Effector memory CD4-positive, alpha-beta T cell (primary cell): ENCODE data around the gene ZBTB16.

Experiments used
- DNase-seq, 3 donors: peaks; one replicate each; pipeline ENCODE4 v3.0.0-alpha.2; 2020
- H3K27ac ChIP-seq: 2 replicates; pipeline ENCODE4 v1.7.0; 2013; ENCODE audit warnings: mild to moderate bottlenecking, low read length, moderate library complexity; ENCODE audit not compliant: insufficient read depth, poor library complexity, severe bottlenecking
- H3K27me3 ChIP-seq: replicated peaks from 2 replicates; pipeline ENCODE4 v1.7.0; 2013; ENCODE audit warnings: mild to moderate bottlenecking, low read length; ENCODE audit not compliant: insufficient read depth, control insufficient read depth, poor library complexity, severe bottlenecking
- H3K36me3 ChIP-seq: 2 replicates; pipeline ENCODE4 v1.7.0; 2013; ENCODE audit warnings: mild to moderate bottlenecking, low read length, moderate library complexity; ENCODE audit not compliant: control insufficient read depth, insufficient read depth
- H3K4me1 ChIP-seq: 2 replicates; pipeline ENCODE4 v1.7.0; 2013; ENCODE audit warnings: low read length, mild to moderate bottlenecking; ENCODE audit not compliant: control insufficient read depth, insufficient read depth, poor library complexity, severe bottlenecking
- H3K4me3 ChIP-seq: 2 replicates; pipeline ENCODE4 v1.7.0; 2013; ENCODE audit warnings: low read length, low read depth, mild to moderate bottlenecking; ENCODE audit not compliant: insufficient read depth, poor library complexity, severe bottlenecking
- H3K9me3 ChIP-seq: 2 replicates; pipeline ENCODE4 v1.7.0; 2013; ENCODE audit warnings: mild to moderate bottlenecking, low read length, moderate library complexity; ENCODE audit not compliant: control insufficient read depth

Gene ZBTB16

GRCh38 chr11:114027391-114027790, 32.1 kb upstream of the ZBTB16 start:
- peaks cover 5% of the 10 kb centered on the region for H3K4me1 ChIP-seq
- no peak for DNase-seq
- H3K9me3 ChIP-seq, result no peaks in the 10 kb centered on the region
- H3K27me3 ChIP-seq, result no peaks in the 10 kb centered on the region
- H3K27ac ChIP-seq, result no peak overlapping the region
- no peak overlapping the region for H3K4me3 ChIP-seq
- no peaks in the 10 kb centered on the region for H3K36me3 ChIP-seq

GRCh38 chr11:114027926-114028325, 31.6 kb upstream of the ZBTB16 start:
- Histone ChIP-seq H3K27me3 (no peaks in the 10 kb centered on the region), H3K4me3 (no peak overlapping the region), H3K36me3 (no peaks in the 10 kb centered on the region), H3K4me1 (peaks cover 5% of the 10 kb centered on the region), H3K27ac (no peak overlapping the region), H3K9me3 (no peaks in the 10 kb centered on the region)
- no peak for DNase-seq

- H3K36me3 ChIP-seq, result no peaks in the 10 kb centered on the region
- H3K9me3 ChIP-seq, result no peaks in the 10 kb centered on the region
- H3K27ac ChIP-seq, result no peak overlapping the region
- peaks cover 8% of the 10 kb centered on the region for H3K4me1 ChIP-seq
- no peak for DNase-seq
- H3K4me3 ChIP-seq, result no peak overlapping the region
- no peaks in the 10 kb centered on the region for H3K27me3 ChIP-seq
These were observed 28.1 kb upstream of the ZBTB16 start for GRCh38 chr11:114031246-114031966.

GRCh38 chr11:114031967-114032320, 27.6 kb upstream of the ZBTB16 start:
- no peak overlapping the region for H3K4me3 ChIP-seq
- no peaks in the 10 kb centered on the region for H3K36me3 ChIP-seq
- H3K4me1 ChIP-seq, result peaks cover 6% of the 10 kb centered on the region
- no peaks in the 10 kb centered on the region for H3K9me3 ChIP-seq
- DNase-seq, result no peak
- H3K27me3 ChIP-seq, result no peaks in the 10 kb centered on the region
- no peak overlapping the region for H3K27ac ChIP-seq

- Histone ChIP-seq H3K9me3 (no peaks in the 10 kb centered on the region), H3K4me1 (peaks cover 6% of the 10 kb centered on the region), H3K4me3 (no peak overlapping the region), H3K27ac (no peak overlapping the region), H3K36me3 (no peaks in the 10 kb centered on the region), H3K27me3 (no peaks in the 10 kb centered on the region)
- no peak for DNase-seq
These were observed 26.4 kb upstream of the ZBTB16 start for GRCh38 chr11:114033066-114033465.

GRCh38 chr11:114033572-114033971, 25.9 kb upstream of the ZBTB16 start:
- DNase-seq, result no peak
- Histone ChIP-seq H3K4me3 (no peak overlapping the region), H3K36me3 (no peaks in the 10 kb centered on the region), H3K4me1 (peaks cover 6% of the 10 kb centered on the region), H3K9me3 (no peaks in the 10 kb centered on the region), H3K27ac (no peak overlapping the region), H3K27me3 (no peaks in the 10 kb centered on the region)

GRCh38 chr11:114034956-114035355, 24.6 kb upstream of the ZBTB16 start:
- Histone ChIP-seq H3K9me3 (no peaks in the 10 kb centered on the region), H3K36me3 (no peaks in the 10 kb centered on the region), H3K4me1 (peaks cover 6% of the 10 kb centered on the region), H3K27ac (no peak overlapping the region), H3K27me3 (no peaks in the 10 kb centered on the region), H3K4me3 (no peak overlapping the region)
- DNase-seq, result no peak

GRCh38 chr11:114036147-114036811, 23.2 kb upstream of the ZBTB16 start:
- DNase-seq, result peak; percentile 17 to 32 (median 28)
- Histone ChIP-seq H3K4me3 (no peak overlapping the region), H3K4me1 (peaks cover 6% of the 10 kb centered on the region)

GRCh38 chr11:114036958-114037357, 22.6 kb upstream of the ZBTB16 start:
- Histone ChIP-seq H3K4me3 (no peak overlapping the region), H3K27ac (no peak overlapping the region), H3K9me3 (no peaks in the 10 kb centered on the region), H3K36me3 (no peaks in the 10 kb centered on the region), H3K4me1 (peaks cover 6% of the 10 kb centered on the region), H3K27me3 (no peaks in the 10 kb centered on the region)
- DNase-seq, result no peak

More at GRCh38 chr11:114036147-114036811, 23.2 kb upstream of the ZBTB16 start:
- Histone ChIP-seq H3K27ac (no peak overlapping the region), H3K27me3 (no peaks in the 10 kb centered on the region), H3K9me3 (no peaks in the 10 kb centered on the region), H3K36me3 (no peaks in the 10 kb centered on the region)

- no peak overlapping the region for H3K4me3 ChIP-seq
- no peak overlapping the region for H3K27ac ChIP-seq
- H3K36me3 ChIP-seq, result no peaks in the 10 kb centered on the region
- H3K4me1 ChIP-seq, result peaks cover 8% of the 10 kb centered on the region
- no peaks in the 10 kb centered on the region for H3K9me3 ChIP-seq
- no peaks in the 10 kb centered on the region for H3K27me3 ChIP-seq
- DNase-seq, result no peak
These were observed 20.0 kb upstream of the ZBTB16 start for GRCh38 chr11:114039551-114039950.
